K562 (cell line): ENCODE data around the gene NRAP. TPM values are rescaled to one million over a fixed set of nuclear protein-coding genes. Genes with fewer than 3 reads are reported as not detected.

Experiments
- ATAC-seq: fragments of 200-7000 bp; cut with Tn5 transposase; 3 replicates; pipeline ENCODE4 v1.9.1; 2020; ENCODE audit warnings: moderate library complexity
- BruUV-seq: library from RNA; stranded (reverse); fragments of 400-500 nt; replicated peaks from 2 replicates; lab custom pipeline; 2021; lab: Mats Ljungman, UMichigan
- CTCF ChIA-PET: fragments of 300-600 bp; formaldehyde crosslinking; extraction: SDS; loops from one replicate; lab custom pipeline; 2021; ENCODE audit warnings: low intra/inter-chr PET ratio; lab: Yijun Ruan, JAX
- POLR2A ChIA-PET: fragments of 300-600, 350-650 bp; sonication (Branson Sonifier 250); formaldehyde crosslinking; extraction: SDS; loops from one replicate; lab custom pipeline; 2021; ENCODE audit warnings: antibody characterized with exemption, inconsistent platforms; lab: Yijun Ruan, JAX
- DNase-seq, 4 experiments: peaks; one replicate each; pipeline versions ENCODE4 v3.0.0 to v3.0.0-alpha.2; 2011 to 2018; ENCODE audit warnings: low spot score in 3 of 4, mixed read lengths in 3 of 4; ENCODE audit errors: extremely low read depth in 1 of 4
- FAIRE-seq: peaks from 2 replicates; lab custom pipeline; 2011; peaks lifted over from hg19 to GRCh38; lab: Jason Lieb, UNC
- H2AFZ ChIP-seq: 2 replicates; pipeline ENCODE4 v1.6.0; 2011; ENCODE audit warnings: low read depth, low read length, control low read depth, inconsistent platforms
- H3K27ac ChIP-seq: fragments of 200-600 bp; 3 replicates; pipeline ENCODE4 v1.8.0; 2011; ENCODE audit warnings: low read depth, mild to moderate bottlenecking, control low read depth, inconsistent platforms, low read length, moderate library complexity, mixed read lengths; ENCODE audit errors: extremely low read depth
- H3K27me3 ChIP-seq, 2 experiments: fragments of 300-600 bp in 1 of 2; 2 replicates in 1 of 2; 3 replicates in 1 of 2; pipeline versions ENCODE4 v1.6.0 to v1.8.0; 2011; ENCODE audit warnings: inconsistent platforms in 2 of 2, low read length in 2 of 2, mild to moderate bottlenecking in 1 of 2, mixed read lengths in 1 of 2, moderate library complexity in 1 of 2; ENCODE audit not compliant: control insufficient read depth in 2 of 2, insufficient read depth in 2 of 2
- H3K36me3 ChIP-seq: fragments of 300-600 bp; 3 replicates; pipeline ENCODE4 v1.8.0; 2011; ENCODE audit warnings: mild to moderate bottlenecking, low read length, inconsistent platforms; ENCODE audit not compliant: control insufficient read depth, insufficient read depth
- H3K4me1 ChIP-seq, 2 experiments: fragments of 200-600 bp in 1 of 2; replicated peaks in 1 of 2; 2 replicates in 1 of 2; 3 replicates in 1 of 2; pipeline versions ENCODE4 v1.5.1 to v1.8.0; 2011; ENCODE audit warnings: inconsistent platforms in 2 of 2, low read length in 2 of 2, mild to moderate bottlenecking in 1 of 2, mixed read lengths in 1 of 2, moderate library complexity in 1 of 2; ENCODE audit not compliant: control insufficient read depth in 2 of 2, insufficient read depth in 2 of 2
- H3K4me2 ChIP-seq: 2 replicates; pipeline ENCODE4 v1.6.1; 2011; ENCODE audit warnings: low read length, control low read depth, inconsistent platforms, mixed read lengths; ENCODE audit not compliant: insufficient read depth
- H3K4me3 ChIP-seq: fragments of 200-600 bp; sonication (generic), shearing (Covaris generic); 2 replicates; pipeline ENCODE4 v1.5.1; 2016; ENCODE audit warnings: control low read depth, inconsistent platforms
- H3K79me2 ChIP-seq: fragments of 200-600 bp; 3 replicates; pipeline ENCODE4 v1.8.0; 2011; ENCODE audit warnings: low read length, inconsistent platforms; ENCODE audit not compliant: control insufficient read depth, insufficient read depth
- H3K9ac ChIP-seq, 2 experiments: 2 replicates each; pipeline versions ENCODE4 v1.6.0 to v1.6.1; 2011; ENCODE audit warnings: low read depth in 2 of 2, low read length in 2 of 2, control low read depth in 1 of 2, inconsistent platforms in 1 of 2, mild to moderate bottlenecking in 1 of 2, mixed read lengths in 1 of 2; ENCODE audit not compliant: insufficient read depth in 1 of 2
- H3K9me1 ChIP-seq: one replicate; pipeline ENCODE4 v1.6.0; 2011; ENCODE audit warnings: inconsistent platforms, mild to moderate bottlenecking, low read length, moderate library complexity; ENCODE audit not compliant: control insufficient read depth, insufficient read depth
- H3K9me3 ChIP-seq: replicated peaks from 2 replicates; pipeline ENCODE4 v1.5.1; 2011; ENCODE audit warnings: low read depth, low read length, inconsistent platforms; ENCODE audit not compliant: control insufficient read depth, insufficient read depth
- H4K20me1 ChIP-seq: replicated peaks from 2 replicates; pipeline ENCODE4 v1.6.1; 2011; ENCODE audit warnings: low read length, inconsistent platforms, mixed read lengths; ENCODE audit not compliant: control insufficient read depth, insufficient read depth
- AFF1 ChIP-seq, 2 experiments: fragments of 450-650 bp; IDR thresholded peaks; 2 replicates each; pipeline ENCODE4 v1.6.1; 2018; ENCODE audit warnings: mild to moderate bottlenecking in 2 of 2, low read depth in 1 of 2; ENCODE audit not compliant: partially characterized antibody in 2 of 2
- CCNT2 ChIP-seq: IDR thresholded peaks from 2 replicates; pipeline ENCODE4 v1.6.1; 2011; ENCODE audit warnings: borderline replicate concordance, low read depth, mild to moderate bottlenecking, moderate library complexity, mixed read lengths, low read length; ENCODE audit not compliant: insufficient read length; ENCODE audit errors: extremely low read depth
- HNRNPH1 ChIP-seq: fragments of 200-400 bp; formaldehyde crosslinking; optimal IDR thresholded peaks from 2 replicates; pipeline ENCODE3; 2017; ENCODE audit warnings: low read depth, mild to moderate bottlenecking, low read length, moderate library complexity
- MAZ ChIP-seq, 2 experiments: fragments of 450-650 bp in 1 of 2; sonication (generic) in 1 of 2; formaldehyde crosslinking; IDR thresholded peaks in 1 of 2; conservative IDR thresholded peaks in 1 of 2; 2 replicates each; pipeline versions ENCODE4 v1.4.0 to v1.5.0; 2020; ENCODE audit warnings: mild to moderate bottlenecking in 1 of 2, missing genetic modification reagents in 1 of 2
- MCM2 ChIP-seq: fragments of 450-650 bp; IDR thresholded peaks from 2 replicates; pipeline ENCODE4 v1.6.1; 2017; ENCODE audit warnings: low read depth, mild to moderate bottlenecking
- MTA2 ChIP-seq: fragments of 450-650 bp; IDR thresholded peaks from 2 replicates; pipeline ENCODE4 v1.6.1; 2016; ENCODE audit warnings: low read depth
- MYBL2 ChIP-seq, 2 experiments: fragments of 450-650 bp in 1 of 2; sonication (generic) in 1 of 2; formaldehyde crosslinking in 1 of 2; IDR thresholded peaks; 2 replicates each; pipeline versions ENCODE4 v1.6.1 to v1.8.1; 2017 to 2022; ENCODE audit warnings: borderline replicate concordance in 1 of 2, inconsistent platforms in 1 of 2, low read depth in 1 of 2, mild to moderate bottlenecking in 1 of 2, missing genetic modification reagents in 1 of 2, moderate library complexity in 1 of 2
- PHF8 ChIP-seq: fragments of 200-600 bp; sonication (generic); IDR thresholded peaks from 2 replicates; pipeline ENCODE4 v1.6.1; 2012; ENCODE audit warnings: mixed run types, mild to moderate bottlenecking, inconsistent platforms, low read length, moderate library complexity, borderline replicate concordance
- POLR2H ChIP-seq: IDR thresholded peaks from 2 replicates; pipeline ENCODE4 v1.6.1; 2016; ENCODE audit warnings: missing genetic modification characterization, low read depth, mild to moderate bottlenecking, control low read depth, missing compliant biosample characterization, moderate library complexity
- TAL1 ChIP-seq: fragments of 450-650 bp; IDR thresholded peaks from 2 replicates; pipeline ENCODE4 v1.6.1; 2016; ENCODE audit warnings: mild to moderate bottlenecking
- TGIF2 ChIP-seq: sonication (generic); formaldehyde crosslinking; IDR thresholded peaks from 2 replicates; pipeline ENCODE4 v1.8.1; 2022; ENCODE audit warnings: mild to moderate bottlenecking, missing genetic modification reagents, moderate library complexity
- TSHZ1 ChIP-seq: fragments of 250-450 bp; sonication (Bioruptor Pico); IDR thresholded peaks from 2 replicates; pipeline ENCODE4 v1.4.0; 2020; ENCODE audit warnings: mild to moderate bottlenecking, moderate library complexity
- ZNF143 ChIP-seq: sonication (generic); formaldehyde crosslinking; IDR thresholded peaks from 2 replicates; pipeline ENCODE4 v1.9.0; 2022; ENCODE audit warnings: mild to moderate bottlenecking, missing genetic modification reagents
- WGBS: fragments of 100-300 bp; shearing (Covaris generic); methylation state at CpG from one replicate; pipeline ENCODE4 v1.1.6; 2016; ENCODE audit warnings: low coverage, mixed read lengths; ENCODE audit not compliant: insufficient coverage; ENCODE audit errors: missing lambda C conversion rate; 5-methylcytosine and 5-hydroxymethylcytosine counted together
- in situ Hi-C: fragments of 300-500 bp; cut with MboI; formaldehyde crosslinking; loops from 4 replicates; pipeline ENCODE4 v1.15.0; 2018; ENCODE audit warnings: inconsistent platforms, mixed read lengths
- intact Hi-C: fragments of 100-400 bp; cut with micrococcal nuclease; formaldehyde crosslinking; loops from 2 replicates; pipeline ENCODE4 v1.14.2; 2022
- polyA plus RNA-seq, 8 experiments: library from polyadenylated mRNA; depleted of rRNA in 4 of 8; stranded (reverse) in 5 of 8; unstranded in 3 of 8; fragments of >200 nt; fragmentation: Nextera tagmentation in 2 of 8; fragmentation: Illumina TruSeq in 1 of 8; extraction: Ambion mirVana in 2 of 8; extraction: Trizol in 1 of 8; gene quantifications; 2 replicates each; pipeline versions ENCODE4 v1.2.1 to v1.2.3, GENCODE V29; 2011 to 2014; ENCODE audit warnings: inconsistent platforms in 1 of 8, missing spikeins in 1 of 8
- total RNA-seq, 7 experiments: library from RNA; depleted of rRNA in 6 of 7; stranded (reverse); fragments of >200 nt in 6 of 7; fragmentation: Illumina TruSeq in 2 of 7; extraction: Trizol in 2 of 7; gene quantifications; 2 replicates each; pipeline versions ENCODE4 v1.2.1 to v1.2.3, GENCODE V29; 2011 to 2021; ENCODE audit warnings: low replicate concordance in 1 of 7

The NRAP gene
- total and polyA plus RNA-seq, 9 of the 15 experiments (the other 6 are each of a cell fraction or from before 2014, with no cell fraction given), result not detected

DNA sequence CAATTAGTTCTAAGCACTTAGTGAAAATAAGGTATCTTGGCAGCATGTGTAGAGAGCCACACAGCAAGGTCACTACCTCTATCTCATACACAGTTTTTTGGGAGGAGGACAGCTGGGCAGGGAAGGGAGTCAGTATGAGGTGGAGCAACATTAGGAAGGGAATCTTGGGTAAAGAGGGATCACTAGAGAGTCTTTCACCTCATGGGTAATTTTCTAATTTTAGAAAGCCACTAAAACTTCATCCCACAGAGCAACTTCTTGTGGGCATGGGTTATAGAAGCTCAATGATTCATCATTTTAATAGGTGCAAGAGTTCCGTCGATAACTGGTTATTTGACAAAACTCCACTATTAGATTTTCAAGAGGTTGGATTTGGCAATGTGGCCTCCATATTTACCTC lies 2.5 kb downstream of the NRAP start:
- no peaks in the 10 kb centered on the region for H3K27me3 ChIP-seq
- no peak overlapping the region for H3K27ac ChIP-seq
- FAIRE-seq, result no peak
- CTCF ChIA-PET, result no interaction called here
- no peaks in the 10 kb centered on the region for H3K4me1 ChIP-seq
- TF ChIP-seq CCNT2 (no peak), ZNF143 (CRISPR knock-in tag) (no peak), TAL1 (no peak), PHF8 (no peak), MAZ (CRISPR knock-in tag; conservative IDR thresholded peaks at IDR 0.05 in 1 of 2, IDR thresholded peaks at IDR 0.05 in 1 of 2) (no peak), TSHZ1 (CRISPR knock-in tag) (no peak), MCM2 (no peak), MTA2 (no peak), MYBL2 (IDR thresholded peaks at IDR 0.05; ENCODE audit: low read depth) (no peak), MYBL2 (CRISPR knock-in tag; IDR thresholded peaks at IDR 0.05; ENCODE audit: borderline replicate concordance) (no peak), HNRNPH1 (no peak), AFF1 (IDR thresholded peaks at IDR 0.05; ENCODE audit: low read depth in 1 of 2, partially characterized antibody in 2 of 2) (no peak), POLR2H (tag) (no peak), TGIF2 (CRISPR knock-in tag) (no peak)
- no peak overlapping the region for H3K9ac ChIP-seq
- H3K36me3 ChIP-seq, result no peaks in the 10 kb centered on the region
- in situ Hi-C loops, result no loop called here
- no peaks in the 10 kb centered on the region for H3K9me1 ChIP-seq
- H3K79me2 ChIP-seq, result no peaks in the 10 kb centered on the region
- POLR2A ChIA-PET, result no interaction called here
- no peaks in the 10 kb centered on the region for H4K20me1 ChIP-seq
- H3K4me3 ChIP-seq, result no peak overlapping the region
- H2AFZ ChIP-seq, result no peak overlapping the region
- ATAC-seq, result no peak
- H3K9me3 ChIP-seq, result no peaks in the 10 kb centered on the region
- H3K4me2 ChIP-seq, result no peak overlapping the region
- no peak for DNase-seq
- WGBS, result 0% methylated on average over 2 of the region's 2 CpGs
- BruUV-seq, result no TSS peak
- intact Hi-C loops, result no loop called here
